ENCODE data around the gene SSBP3.

DNA sequence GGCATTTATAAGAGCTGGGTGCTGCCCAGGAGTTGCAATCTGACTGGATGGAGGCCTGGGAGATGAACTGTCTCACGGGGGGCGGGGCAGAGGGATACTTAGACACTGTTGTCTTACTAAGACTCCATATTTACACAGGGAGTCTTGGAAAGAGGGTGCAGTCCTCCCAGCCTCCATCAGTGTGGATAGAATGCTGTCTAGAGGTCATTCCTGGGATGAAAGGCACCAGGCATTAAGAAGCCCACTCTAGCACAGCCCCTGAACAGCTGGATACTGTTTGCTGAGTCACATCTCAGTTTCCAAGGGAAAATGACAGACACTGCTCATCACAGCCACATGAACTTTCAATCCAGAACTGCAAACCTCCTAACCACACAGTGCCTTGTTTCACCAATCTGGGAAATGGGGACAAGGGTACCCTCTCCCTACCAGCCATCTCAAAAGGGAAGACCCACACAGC, 43.3 kb downstream of the SSBP3 start:
- no peak for TF ChIP-seq POLR2AphosphoS5 (IDR thresholded peaks at IDR 0.05; ENCODE audit: insufficient read depth in 1 of 2, low read depth in 1 of 2)
- TF ChIP-seq POLR2A (IDR thresholded peaks at IDR 0.05), result no peak
